Motor neuron (in vitro differentiated cells): ENCODE data around the gene GPRIN1. TPM values are rescaled to one million over a fixed set of nuclear protein-coding genes. Genes with fewer than 3 reads are reported as not detected.
A peak's percentile ranks its signal among the peaks of the same experiment; 100 is the strongest.

Experiments used
- ATAC-seq, 8 experiments: fragments of 200-7000 bp; cut with Tn5 transposase; replicated peaks in 6 of 8; 2 replicates each; pipeline ENCODE4 v1.8.0; 2021; ENCODE audit warnings: mild to moderate bottlenecking in 8 of 8, moderate library complexity in 8 of 8
- H3K27ac ChIP-seq, 2 donors: fragments of 250-450 bp; sonication (Bioruptor Pico); 2 replicates each; pipeline ENCODE4 v1.9.0; 2021; ENCODE audit warnings: antibody characterized with exemption in 2 of 2, mild to moderate bottlenecking in 2 of 2, moderate library complexity in 1 of 2
- H3K4me1 ChIP-seq, 2 donors: fragments of 250-450 bp; sonication (Bioruptor Pico); replicated peaks in 1 of 2; 2 replicates each; pipeline ENCODE4 v1.6.1; 2021; ENCODE audit warnings: antibody characterized with exemption in 2 of 2, mild to moderate bottlenecking in 2 of 2, moderate library complexity in 1 of 2
- H3K4me3 ChIP-seq, 5 donors: fragments of 250-450 bp; sonication (Bioruptor Pico); 2 replicates each; pipeline ENCODE4 v1.9.0; 2021; ENCODE audit warnings: antibody characterized with exemption in 5 of 5, mild to moderate bottlenecking in 5 of 5, moderate library complexity in 4 of 5
- WGBS, 10 experiments: fragments of 450-650 bp; shearing (Covaris generic); methylation state at CpG; one replicate each; pipeline ENCODE4 v1.0.0; 2022; 5-methylcytosine and 5-hydroxymethylcytosine counted together
- in situ Hi-C, 9 experiments: fragments of 400-800 bp; cut with MboI; loops; one replicate each; pipeline ENCODE4 v1.15.0; 2021; ENCODE audit warnings: low sequenced_read_pairs in 9 of 9, low pct_unique_long_range_greater_than_20kb in 2 of 9; ENCODE audit not compliant: unreplicated experiment in 9 of 9
- total RNA-seq, 8 experiments: library from RNA; unstranded; fragments of 300-600 nt; gene quantifications; 2 replicates each; pipeline versions ENCODE4 v1.2.3 to v1.2.4, GENCODE V29; 2022

The GPRIN1 gene
- 10 to 100 TPM in 5 of 8 experiments, 1 to 10 TPM in 3; 1.1 to 39.6 (median 29.2) TPM for total RNA-seq

DNA sequence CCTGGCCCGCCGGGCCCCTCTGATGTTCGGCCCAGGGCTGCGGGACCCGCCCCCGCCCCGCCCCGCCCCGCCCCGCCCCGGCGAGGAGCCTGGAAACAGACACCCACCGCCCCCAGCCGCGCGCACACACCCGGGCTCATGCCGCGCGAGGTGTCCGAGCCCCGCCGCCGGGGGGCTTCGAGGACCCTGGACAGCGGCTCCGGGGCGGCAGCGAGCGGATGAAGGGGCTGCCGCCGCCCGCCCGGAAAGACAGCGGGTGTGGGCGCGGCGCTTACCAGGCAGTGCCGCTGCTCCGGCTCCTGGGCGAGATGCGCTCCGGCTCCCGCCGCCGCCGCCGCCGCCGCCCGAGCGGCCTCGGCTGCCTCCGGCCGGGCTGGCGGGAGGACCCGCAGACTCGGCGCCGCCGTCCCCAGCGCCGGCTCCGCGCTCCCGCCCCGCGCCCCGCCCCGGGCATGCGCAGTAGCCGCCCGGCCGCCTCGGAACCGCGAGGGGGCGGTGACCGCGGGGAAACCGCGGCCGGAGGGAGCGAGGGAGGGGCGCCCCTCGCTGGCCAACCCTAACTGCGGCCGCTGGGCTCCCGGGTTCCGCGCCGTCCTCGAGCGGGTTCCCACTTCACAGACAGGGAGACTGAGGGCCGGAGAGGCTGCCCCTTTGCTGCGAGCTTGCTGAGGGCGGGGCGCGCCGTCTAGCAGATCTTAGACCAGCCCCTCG lies at the start of gene GPRIN1:
GPRIN1 (minus strand) TSS at position 433 of the 711 bp plus-strand sequence. CDS start 10,322 bp downstream, outside the sequence.
- H3K27ac ChIP-seq = peak within 1 kb of the TSS; percentile 75 to 76
- in situ Hi-C loops = no loop called here
- peak; percentile 75 to 95 (median 82) for ATAC-seq
- no CpG with 5 or more reads among the region's 101 CpGs for WGBS, 10 experiments
- H3K4me1 ChIP-seq = peaks cover 19 to 34% of the 10 kb centered on the region in 2 donors
- peak within 1 kb of the TSS; percentile 51 to 78 (median 68) for H3K4me3 ChIP-seq

DNA sequence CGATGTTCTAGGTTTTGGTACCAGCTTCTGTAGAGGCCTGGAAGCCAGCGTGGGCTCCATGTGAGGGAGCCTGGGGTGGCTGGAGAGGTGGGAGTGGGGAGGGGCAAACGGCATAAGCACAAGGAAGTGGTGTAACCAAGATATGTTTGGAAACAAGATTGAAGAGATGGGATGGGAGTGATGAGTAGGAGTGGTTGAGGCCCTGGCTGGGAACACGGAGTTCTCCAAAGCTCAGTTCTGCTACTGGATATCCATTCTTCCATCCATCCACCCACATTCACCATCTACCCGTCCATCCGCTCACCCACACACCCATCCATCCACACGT lies 49.5 kb upstream of the GPRIN1 start:
- no peak overlapping the region for H3K27ac ChIP-seq
- no peak for ATAC-seq
- in situ Hi-C loops = loop anchor here in 6 of 9 experiments (25.0 kb wide), 3 partner anchors 253 to 453 kb away; no protein-coding TSS in a partner anchor
- H3K4me1 ChIP-seq = peaks cover 5 to 7% of the 10 kb centered on the region in 2 donors
- whole genome bisulfite sequencing, 10 experiments = 64 to 82% (median 80%) methylated on average over 1 to 3 of the region's 7 CpGs; no CpG with 5 or more reads in 5 of the 10 experiments
- no peak overlapping the region for H3K4me3 ChIP-seq

DNA sequence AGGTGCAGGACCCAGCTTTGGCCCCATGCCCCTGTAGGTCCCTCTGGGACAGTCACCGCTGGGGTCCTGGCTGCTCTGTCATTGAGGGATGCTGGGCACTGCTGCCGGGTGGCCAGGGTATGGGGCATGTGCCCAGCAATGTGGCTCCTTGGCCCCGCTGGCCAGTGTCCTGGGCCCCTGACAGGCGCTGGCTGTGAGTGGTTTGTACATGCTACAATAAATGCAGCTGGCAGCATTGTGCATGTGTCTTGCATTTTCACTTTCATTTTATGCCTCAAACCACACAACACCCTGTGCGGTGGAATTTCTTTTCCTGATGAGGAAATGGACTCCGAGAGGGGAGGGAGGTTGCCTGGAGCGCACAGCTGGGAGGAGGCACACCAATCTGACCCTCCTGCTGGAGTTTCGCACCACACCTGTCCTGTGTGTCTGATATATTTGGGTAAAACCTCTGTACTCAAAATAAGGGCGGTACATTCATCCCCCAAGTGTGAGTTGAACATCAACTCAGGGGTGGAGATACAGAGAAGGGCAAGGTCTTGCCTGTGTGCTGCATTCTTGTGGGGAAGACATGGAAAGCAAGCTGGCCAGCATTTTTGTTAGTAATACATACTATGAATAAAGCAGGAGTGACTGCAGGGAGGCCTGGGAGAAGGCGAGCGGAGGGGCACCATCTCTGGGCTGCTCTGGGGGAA lies 49.0 kb upstream of the GPRIN1 start:
- in situ Hi-C loops = loop anchor here in 6 of 9 experiments (25.0 kb wide), 3 partner anchors 253 to 453 kb away; no protein-coding TSS in a partner anchor
- 67 to 90% (median 75%) methylated on average over 1 to 7 of the region's 11 CpGs; no CpG with 5 or more reads in 4 of the 10 experiments for WGBS, 10 experiments
- peaks cover 0 to 2% of the 10 kb centered on the region in 2 donors for H3K4me1 ChIP-seq
- peak in 2 of 8 experiments; percentile 67 to 72 for ATAC-seq
- H3K4me3 ChIP-seq = no peak overlapping the region
- no peak overlapping the region for H3K27ac ChIP-seq

DNA sequence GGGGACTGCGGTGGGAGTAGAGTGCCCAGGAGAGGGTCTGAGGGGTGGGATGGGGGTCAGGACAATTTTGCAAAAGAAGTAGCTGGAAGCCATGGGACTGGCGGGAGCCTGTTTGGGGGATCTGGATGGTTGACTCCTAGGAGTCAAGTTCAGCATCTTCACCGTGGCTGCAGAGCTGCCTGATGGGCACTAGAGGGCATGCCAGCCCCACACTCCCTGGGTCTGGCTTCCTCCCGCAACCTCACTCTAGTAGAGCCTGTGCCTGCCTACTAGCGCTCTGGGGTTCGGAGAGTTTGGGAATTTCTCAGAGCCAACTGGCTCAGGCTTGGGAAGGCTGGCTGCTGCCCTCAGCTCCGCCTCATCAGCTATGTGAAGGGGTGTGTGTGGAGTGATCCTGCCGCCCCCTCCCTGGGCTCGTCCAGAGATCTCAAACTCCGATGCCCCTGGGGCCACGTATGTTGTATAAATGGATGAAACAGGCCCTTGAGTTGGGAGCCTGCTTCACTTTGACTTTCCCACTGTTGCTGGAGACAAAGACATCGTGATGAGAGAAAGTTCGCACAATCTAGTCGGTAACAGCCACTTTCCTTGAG lies 48.1 kb upstream of the GPRIN1 start:
- in situ Hi-C loops = loop anchor here in 6 of 9 experiments (25.0 kb wide), 3 partner anchors 254 to 454 kb away; no protein-coding TSS in a partner anchor
- Histone ChIP-seq H3K4me1 (peaks cover 0 to 2% of the 10 kb centered on the region in 2 donors), H3K4me3 (no peak overlapping the region), H3K27ac (no peak overlapping the region)
- peak; percentile 38 to 79 (median 70) for ATAC-seq
- 34 to 83% (median 46%) methylated on average over 1 to 6 of the region's 14 CpGs; no CpG with 5 or more reads in 5 of the 10 experiments for WGBS, 10 experiments

DNA sequence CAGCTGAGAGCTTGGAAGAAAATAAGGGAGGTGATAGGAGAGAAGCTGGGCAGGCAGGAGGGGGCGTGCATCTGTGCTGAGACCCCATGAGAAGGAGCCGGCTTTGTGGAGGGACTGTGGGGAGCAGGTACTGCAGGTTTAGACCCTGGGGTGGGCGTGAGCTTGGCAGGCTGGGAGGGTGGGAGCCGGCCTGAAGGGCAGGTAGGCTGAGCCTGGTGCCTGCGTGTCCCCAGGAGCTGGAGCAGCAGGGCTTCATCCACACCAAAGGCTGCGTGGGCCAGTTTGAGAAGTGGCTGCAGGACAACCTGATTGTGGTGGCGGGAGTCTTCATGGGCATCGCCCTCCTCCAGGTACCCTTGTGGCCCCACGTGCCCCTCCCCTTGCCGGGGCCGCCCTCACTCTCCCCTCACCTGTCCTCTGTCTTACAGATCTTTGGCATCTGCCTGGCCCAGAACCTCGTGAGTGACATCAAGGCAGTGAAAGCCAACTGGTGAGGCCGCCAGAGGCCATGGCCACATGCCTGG lies 46.6 kb upstream of the GPRIN1 start:
- Histone ChIP-seq H3K4me3 (no peak overlapping the region), H3K4me1 (peaks cover 0 to 2% of the 10 kb centered on the region in 2 donors), H3K27ac (no peak overlapping the region)
- 60 to 100% (median 67%) methylated on average over 1 to 3 of the region's 13 CpGs; no CpG with 5 or more reads in 7 of the 10 experiments for WGBS, 10 experiments
- no peak for ATAC-seq
- in situ Hi-C loops = loop anchor here in 6 of 9 experiments (25.0 kb wide), 3 partner anchors 256 to 456 kb away; no protein-coding TSS in a partner anchor

DNA sequence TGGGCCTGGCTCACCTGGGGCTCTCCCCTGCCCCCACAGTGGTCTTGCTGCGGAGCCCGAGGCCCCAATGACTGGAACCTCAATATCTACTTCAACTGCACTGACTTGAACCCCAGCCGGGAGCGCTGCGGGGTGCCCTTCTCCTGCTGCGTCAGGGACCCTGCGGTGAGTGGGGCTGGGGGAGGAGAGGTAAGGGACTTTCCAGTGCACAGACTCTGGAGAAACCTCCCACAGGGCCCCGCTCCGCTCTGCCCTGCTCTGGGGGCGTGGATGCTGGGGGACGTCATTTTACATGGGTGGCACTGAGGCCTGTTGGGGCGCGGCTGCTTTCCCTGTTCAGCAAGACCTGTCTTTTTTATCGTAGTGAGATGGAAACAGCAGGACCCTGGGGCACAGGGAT lies 44.9 kb upstream of the GPRIN1 start:
- WGBS, 10 experiments = 54 to 100% (median 91%) methylated on average over 1 to 11 of the region's 14 CpGs; no CpG with 5 or more reads in 6 of the 10 experiments
- in situ Hi-C loops = loop anchor here in 6 of 9 experiments (25.0 kb wide), 3 partner anchors 257 to 457 kb away; no protein-coding TSS in a partner anchor

DNA sequence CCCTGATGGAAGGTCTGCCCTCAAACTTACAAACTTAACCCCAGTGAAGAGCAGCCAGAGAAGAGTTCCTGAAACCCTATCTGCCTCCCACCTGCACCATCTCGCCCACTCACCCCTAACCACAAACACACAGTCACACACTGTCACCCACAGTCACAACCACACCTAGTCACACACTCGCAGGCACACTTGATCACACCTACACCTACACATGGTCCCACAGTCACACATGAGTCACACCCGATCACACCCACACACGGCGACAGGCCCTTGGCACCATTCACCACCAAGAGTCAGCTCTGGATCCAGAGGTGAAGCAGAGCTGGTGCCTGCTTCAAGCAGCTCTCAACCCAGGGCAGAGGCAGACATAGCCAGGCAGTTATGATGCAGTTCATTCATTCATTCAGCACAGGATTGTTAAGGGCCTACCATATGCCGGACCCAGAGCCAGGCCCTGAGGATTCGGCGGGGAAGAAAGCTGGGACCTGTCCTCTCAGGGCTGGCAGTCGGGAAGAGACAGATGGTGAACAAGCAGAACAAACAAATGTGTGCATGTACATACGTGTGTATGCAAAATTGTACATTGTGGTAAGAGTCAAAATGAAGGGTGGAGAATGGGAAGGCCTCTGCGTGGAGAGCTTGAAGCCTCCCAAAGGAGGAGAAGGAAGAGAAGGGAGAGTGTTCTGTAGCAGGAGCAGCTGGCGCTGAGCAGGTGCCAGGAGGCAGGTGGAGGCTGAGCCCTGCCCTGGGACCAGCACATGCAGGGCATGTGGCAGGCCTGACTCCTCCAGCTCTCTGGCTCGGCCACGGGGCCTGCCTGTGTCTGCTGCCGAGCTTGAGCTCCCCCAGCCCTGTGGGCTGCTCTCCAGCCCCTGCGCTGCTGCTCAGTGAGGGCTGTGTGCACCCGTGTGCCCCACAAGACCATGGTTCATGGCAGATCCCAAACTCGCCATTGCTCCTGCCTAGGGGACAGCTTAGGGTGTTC lies 43.7 kb upstream of the GPRIN1 start:
- Histone ChIP-seq H3K4me1 (peaks cover 0 to 3% of the 10 kb centered on the region in 2 donors), H3K4me3 (no peak overlapping the region), H3K27ac (no peak overlapping the region)
- ATAC-seq = peak in 3 of 8 experiments; percentile 53 to 86 (median 79)
- 23 to 100% (median 86%) methylated on average over 1 to 8 of the region's 18 CpGs; no CpG with 5 or more reads in 2 of the 10 experiments for WGBS, 10 experiments
- in situ Hi-C loops = loop anchor here in 6 of 9 experiments (25.0 kb wide), 3 partner anchors 259 to 459 kb away; no protein-coding TSS in a partner anchor

More for the DNA sequence above, 44.9 kb upstream of the GPRIN1 start:
- H3K27ac ChIP-seq = no peak overlapping the region
- H3K4me3 ChIP-seq = no peak overlapping the region
- peak in 1 of 8 experiments; percentile 6 for ATAC-seq
- no peaks in the 10 kb centered on the region for H3K4me1 ChIP-seq

DNA sequence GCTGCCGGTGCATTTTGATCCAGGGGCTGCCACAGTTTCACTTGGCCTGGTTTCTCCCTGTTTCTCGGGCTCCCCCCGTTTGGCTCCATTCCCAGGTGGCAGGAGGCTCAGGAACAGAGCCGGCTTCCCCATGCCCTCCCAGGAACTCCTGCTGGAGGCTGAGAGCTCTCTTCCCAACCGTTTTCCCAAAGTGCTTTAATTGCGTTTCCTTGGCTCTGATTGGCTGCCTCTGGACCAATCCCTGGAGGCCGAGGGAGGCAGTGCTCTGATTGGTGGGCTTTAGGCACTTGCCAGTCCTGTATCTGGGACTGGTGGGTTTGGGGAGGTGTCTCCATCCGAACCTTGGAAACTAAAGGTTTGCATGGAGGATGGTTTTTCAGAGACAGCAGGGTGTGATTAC lies 42.2 kb upstream of the GPRIN1 start:
- ATAC-seq = no peak
- H3K27ac ChIP-seq = no peak overlapping the region
- H3K4me3 ChIP-seq = no peak overlapping the region
- in situ Hi-C loops = loop anchor here in 6 of 9 experiments (25.0 kb wide), 3 partner anchors 260 to 460 kb away; no protein-coding TSS in a partner anchor
- peaks cover 5 to 9% of the 10 kb centered on the region in 2 donors for H3K4me1 ChIP-seq
- WGBS, 10 experiments = 32 to 100% (median 61%) methylated on average over 1 to 6 of the region's 8 CpGs; no CpG with 5 or more reads in 3 of the 10 experiments

DNA sequence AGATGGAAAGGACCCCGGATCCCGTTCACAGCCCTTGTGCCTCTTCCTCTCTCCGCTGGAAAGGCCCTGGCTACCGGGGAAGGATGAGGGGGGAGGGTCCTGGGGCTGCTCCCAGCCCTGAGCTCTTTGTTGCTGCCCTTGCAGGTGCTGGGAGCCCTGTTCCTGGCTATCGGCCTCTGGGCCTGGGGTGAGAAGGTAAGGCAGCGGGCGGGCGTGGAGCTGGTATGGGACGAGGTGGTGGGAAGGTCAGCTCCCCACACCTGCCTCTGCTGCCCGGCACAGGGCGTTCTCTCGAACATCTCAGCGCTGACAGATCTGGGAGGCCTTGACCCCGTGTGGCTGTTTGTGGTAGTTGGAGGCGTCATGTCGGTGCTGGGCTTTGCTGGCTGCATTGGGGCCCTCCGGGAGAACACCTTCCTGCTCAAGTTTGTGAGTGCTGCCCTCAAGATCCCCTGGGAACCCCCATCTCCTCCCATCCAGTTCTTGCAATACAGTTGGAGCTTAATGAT lies 41.6 kb upstream of the GPRIN1 start:
- 42 to 87% (median 64%) methylated on average over 2 to 6 of the region's 17 CpGs; no CpG with 5 or more reads in 6 of the 10 experiments for WGBS, 10 experiments
- no peak overlapping the region for H3K4me3 ChIP-seq

DNA sequence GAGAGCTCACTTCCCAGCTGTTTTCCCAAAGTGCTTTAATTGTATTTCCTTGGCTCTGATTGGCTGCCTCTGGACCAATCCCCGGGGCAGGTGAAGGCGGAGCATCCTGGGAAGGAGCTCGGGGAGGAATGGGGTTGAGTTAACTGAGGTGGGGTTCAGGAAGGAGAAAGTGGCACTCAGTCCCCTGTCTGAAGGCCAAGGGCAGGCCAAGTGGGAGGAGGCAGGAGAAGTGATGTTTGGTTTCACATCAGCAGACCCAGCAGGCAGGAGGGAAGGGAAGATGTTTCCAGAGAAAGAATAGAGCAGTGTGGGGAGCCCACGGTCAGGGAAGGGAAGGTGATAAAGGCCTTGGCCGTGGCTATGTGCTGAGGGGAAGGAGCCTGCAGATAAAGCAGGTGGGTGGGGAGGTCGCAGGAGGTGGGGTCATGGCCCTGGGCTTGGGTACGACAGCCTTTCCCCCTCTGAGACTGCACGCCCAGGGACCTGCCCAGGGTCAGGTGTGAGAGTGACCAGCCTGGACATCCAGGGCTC lies 40.5 kb upstream of the GPRIN1 start:
- Histone ChIP-seq H3K27ac (no peak overlapping the region), H3K4me1 (peaks cover 10 to 14% of the 10 kb centered on the region in 2 donors), H3K4me3 (no peak overlapping the region)
- no peak for ATAC-seq
- 46 to 95% (median 64%) methylated on average over 3 to 7 of the region's 8 CpGs; no CpG with 5 or more reads in 2 of the 10 experiments for WGBS, 10 experiments
- in situ Hi-C loops = loop anchor here in 6 of 9 experiments (25.0 kb wide), 3 partner anchors 262 to 462 kb away; no protein-coding TSS in a partner anchor

More for the DNA sequence above, 41.6 kb upstream of the GPRIN1 start:
- no peak overlapping the region for H3K27ac ChIP-seq
- peaks cover 8 to 12% of the 10 kb centered on the region in 2 donors for H3K4me1 ChIP-seq
- in situ Hi-C loops = loop anchor here in 6 of 9 experiments (25.0 kb wide), 3 partner anchors 261 to 461 kb away; no protein-coding TSS in a partner anchor
- ATAC-seq = no peak
